SK-N-DZ (cell line): ENCODE results near the gene NXPH2.

Experiments
- DNase-seq: peaks from one replicate; pipeline ENCODE4 v3.0.0-alpha.2; 2015; ENCODE audit warnings: low spot score

NXPH2 gene

GRCh38 chr2:138640921-138641676 lies 139.1 kb downstream of the NXPH2 start:
- no peak for DNase-seq

GRCh38 chr2:138637686-138638085 lies 142.5 kb downstream of the NXPH2 start:
- DNase-seq: no peak

GRCh38 chr2:138637061-138637460 lies 143.1 kb downstream of the NXPH2 start:
- DNase-seq: no peak

DNA sequence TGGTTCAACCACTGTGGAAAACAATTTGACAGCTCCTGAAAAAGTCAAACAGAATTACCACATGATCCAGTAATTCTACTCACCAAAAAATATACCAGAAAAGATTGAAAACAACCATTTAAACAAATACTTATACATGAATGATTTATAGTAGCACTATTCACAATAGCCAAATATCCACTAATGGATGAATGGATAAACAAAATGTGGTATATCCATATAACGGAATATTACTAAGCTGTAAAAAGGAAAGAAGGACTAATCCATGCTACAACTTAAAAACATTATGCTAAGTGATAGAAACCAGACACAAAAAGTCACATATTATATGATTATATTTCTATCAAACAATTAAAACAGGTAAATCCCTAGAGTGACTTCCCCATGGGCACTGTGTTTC lies 147.1 kb downstream of the NXPH2 start:
- no peak for DNase-seq

- DNase-seq: no peak
Observed at GRCh38 chr2:138632066-138632620, 148.0 kb downstream of the NXPH2 start.

DNA sequence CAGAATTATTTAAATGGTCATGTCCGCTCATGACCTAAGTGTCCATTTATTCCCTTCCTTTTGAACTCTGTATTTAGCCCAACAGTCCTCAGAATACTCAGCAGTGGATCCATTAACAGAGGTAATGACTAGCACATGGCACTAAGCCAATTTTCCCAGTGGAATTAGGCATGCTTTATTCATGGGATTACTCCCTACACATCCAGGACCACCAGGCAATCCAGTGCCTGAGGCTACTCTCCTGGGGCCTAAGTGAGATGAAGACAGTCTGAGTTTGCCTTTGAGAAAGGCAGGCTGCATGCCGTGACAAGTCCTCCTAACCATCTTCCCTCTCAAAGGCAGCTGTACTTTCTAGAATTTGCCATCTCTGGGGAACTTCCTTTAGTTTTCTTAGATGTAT lies 150.0 kb downstream of the NXPH2 start:
- DNase-seq: no peak

GRCh38 chr2:138626148-138626547 lies 154.0 kb downstream of the NXPH2 start:
- no peak for DNase-seq

DNA sequence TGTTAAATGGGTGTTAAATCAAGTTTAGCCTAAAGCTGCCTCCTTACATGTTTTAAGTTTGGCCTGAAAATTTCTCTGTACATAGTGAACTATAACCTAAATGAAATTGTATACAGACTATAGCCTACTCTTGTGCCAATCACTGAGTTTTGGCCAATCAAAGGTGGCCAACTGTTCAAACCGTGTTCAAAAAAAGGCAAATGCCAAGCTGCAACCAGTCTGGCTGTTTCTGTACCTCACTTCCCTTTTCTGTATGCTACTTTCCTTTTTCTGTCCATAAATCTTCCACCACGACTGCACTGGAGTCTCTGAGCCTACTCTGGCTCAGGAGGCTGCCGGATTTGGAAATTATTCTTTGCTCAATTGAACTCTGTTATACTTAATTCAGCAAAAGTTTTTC lies 157.6 kb downstream of the NXPH2 start:
- no peak for DNase-seq

GRCh38 chr2:138621139-138621538 lies 159.1 kb downstream of the NXPH2 start:
- no peak for DNase-seq

GRCh38 chr2:138620431-138620830 lies 159.8 kb downstream of the NXPH2 start:
- DNase-seq: no peak
